NCI-H345 treated with DMSO at 0.1 percent for 48 hours (cell line): ENCODE measurements around the gene STIL.
"Not testable (repeated sequence)": the region's sequence is repeated elsewhere in the genome, so short reads cannot be mapped to it uniquely, and the experiment has no call there.

ENCODE experiments used
- DNase-seq: peaks from one replicate; lab custom pipeline; 2025; ENCODE audit not compliant: unreplicated experiment; lab: John Stamatoyannopoulos, UW

The STIL gene

GRCh38 chr1:47313915-47314664, at the start of gene STIL:
STIL (minus strand) TSS chr1:47314147; CDS start chr1:47310319, 3,828 bp downstream.
- DNase-seq, result peak; percentile 99

- DNase-seq, result no peak
These were observed 48.9 kb upstream of the STIL start for GRCh38 chr1:47362828-47363227.

GRCh38 chr1:47361380-47361779, 47.4 kb upstream of the STIL start:
- DNase-seq, result no peak

GRCh38 chr1:47351305-47351704, 37.4 kb upstream of the STIL start:
- DNase-seq, result no peak

GRCh38 chr1:47348246-47348645, 34.3 kb upstream of the STIL start:
- DNase-seq, result no peak

GRCh38 chr1:47347735-47348134, 33.8 kb upstream of the STIL start:
- DNase-seq, result no peak

- DNase-seq, result not testable (repeated sequence)
These were observed 33.0 kb upstream of the STIL start for GRCh38 chr1:47346979-47347378.

- DNase-seq, result no peak
These were observed 26.3 kb upstream of the STIL start for GRCh38 chr1:47340227-47340626.

- DNase-seq, result no peak
These were observed 24.5 kb upstream of the STIL start for GRCh38 chr1:47338249-47339077.

- no peak for DNase-seq
These were observed 23.4 kb upstream of the STIL start for GRCh38 chr1:47337350-47337749.

- DNase-seq, result no peak
These were observed 21.0 kb upstream of the STIL start for GRCh38 chr1:47334765-47335435.

GRCh38 chr1:47333922-47334764, 20.2 kb upstream of the STIL start:
- peak; percentile 83 for DNase-seq

- DNase-seq, result peak; percentile 83
These were observed 19.6 kb upstream of the STIL start, which contains the start of gene CMPK1 for GRCh38 chr1:47333578-47333921. CMPK1 (plus strand) TSS chr1:47333790; CDS start chr1:47333946, 156 bp downstream.

- no peak for DNase-seq
These were observed 19.0 kb upstream of the STIL start for GRCh38 chr1:47332779-47333577.

GRCh38 chr1:47331875-47332274, 17.9 kb upstream of the STIL start:
- no peak for DNase-seq

- DNase-seq, result no peak
These were observed 16.3 kb upstream of the STIL start for GRCh38 chr1:47330212-47330611.

- DNase-seq, result no peak
These were observed 15.0 kb upstream of the STIL start for GRCh38 chr1:47328992-47329391.

- no peak for DNase-seq
These were observed 12.3 kb upstream of the STIL start for GRCh38 chr1:47326271-47326670.

- DNase-seq, result peak; percentile 78
These were observed 11.6 kb upstream of the STIL start for GRCh38 chr1:47325528-47325927.

- DNase-seq, result no peak
These were observed 10.7 kb upstream of the STIL start for GRCh38 chr1:47324682-47325081.
